Testis (tissue), 3 donors: ENCODE data around the gene CYP1A2. TPM values are rescaled to one million over a fixed set of nuclear protein-coding genes. Genes with fewer than 3 reads are reported as not detected.

Experiments used
- DNase-seq: peaks from one replicate; pipeline ENCODE4 v3.0.0-alpha.2; 2019
- H3K27ac ChIP-seq, 2 donors: fragments of 200-600 bp; sonication (generic); one replicate each; pipeline ENCODE4 v1.5.1; 2019
- H3K27me3 ChIP-seq: fragments of 200-600 bp; sonication (generic); one replicate; pipeline ENCODE4 v1.5.1; 2019
- H3K36me3 ChIP-seq: fragments of 200-600 bp; sonication (generic); one replicate; pipeline ENCODE4 v1.5.1; 2017; ENCODE audit warnings: low read depth; ENCODE audit errors: missing control alignments
- H3K4me1 ChIP-seq: fragments of 200-600 bp; sonication (generic); one replicate; pipeline ENCODE4 v1.5.1; 2019
- H3K4me3 ChIP-seq, 2 donors: fragments of 200-600 bp; sonication (generic); one replicate each; pipeline ENCODE4 v1.5.1; 2017 to 2019
- H3K9me3 ChIP-seq: fragments of 200-600 bp; sonication (generic); one replicate; pipeline ENCODE4 v1.5.1; 2017
- CTCF ChIP-seq, 3 experiments: fragments of 450-650 bp in 2 of 3; fragments of 200-600 bp in 1 of 3; sonication (generic) in 1 of 3; IDR thresholded peaks; one replicate each; pipeline ENCODE4 v1.5.1; 2016 to 2019; ENCODE audit warnings: antibody characterized with exemption in 3 of 3, mild to moderate bottlenecking in 2 of 3, moderate library complexity in 1 of 3
- POLR2A ChIP-seq: fragments of 450-650 bp; IDR thresholded peaks from one replicate; pipeline ENCODE4 v1.6.1; 2017; ENCODE audit warnings: antibody characterized with exemption, mild to moderate bottlenecking, moderate library complexity
- WGBS, 2 donors: methylation state at CpG; one replicate each; pipeline ENCODE4 v1.1.5; 2018; 5-methylcytosine and 5-hydroxymethylcytosine counted together
- intact Hi-C: fragments of 100-400 bp; cut with DNase I; formaldehyde crosslinking; loops from one replicate; pipeline ENCODE4 v1.15.1; 2023; ENCODE audit warnings: low total_unique reads
- polyA plus RNA-seq: library from polyadenylated mRNA; stranded (reverse); fragments of 350-450 nt; fragmentation: Illumina TruSeq; extraction: RNeasy Lipid Tissue Mini Kit (QIAGEN cat#74804); gene quantifications from one replicate; pipeline ENCODE4 v1.2.3, GENCODE V29; 2014; ENCODE audit warnings: low read depth, low replicate concordance; ENCODE audit not compliant: insufficient read depth
- total RNA-seq, 2 donors: library from RNA; depleted of rRNA; stranded (reverse); fragments of >200 nt; gene quantifications; one replicate each; pipeline ENCODE4 v1.2.3, GENCODE V29; 2016

The CYP1A2 gene
- total and polyA plus RNA-seq, 3 donors from 2014 or later: 0.12 to 0.31 TPM; not detected in 1

DNA sequence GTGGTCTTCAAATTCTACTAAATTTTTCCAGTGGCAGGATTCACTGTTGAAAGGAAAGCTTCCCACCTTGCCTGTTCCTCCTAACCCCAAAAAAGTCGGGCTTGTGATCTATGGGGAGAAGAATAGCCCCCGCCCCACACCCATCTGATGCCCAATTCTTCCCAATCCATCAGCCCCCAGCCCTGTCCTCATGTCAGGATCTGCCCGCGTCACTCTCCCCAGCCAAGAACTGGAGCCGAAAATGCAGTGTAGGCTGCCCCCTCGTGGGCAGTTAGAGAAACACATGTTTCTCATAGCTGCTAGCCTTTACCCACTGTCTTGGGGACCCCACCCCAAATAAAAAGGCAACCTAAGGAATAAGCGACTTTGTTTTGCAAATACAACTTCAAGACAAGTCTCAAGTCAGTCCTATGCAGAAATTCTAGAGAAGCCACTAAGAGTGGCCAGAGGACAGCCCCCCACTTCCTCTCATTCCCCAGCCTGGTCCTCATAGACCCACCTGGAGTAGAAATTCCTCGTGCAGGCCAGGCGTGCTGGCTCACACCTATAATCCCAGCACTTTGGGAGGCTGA, 20.2 kb downstream of the CYP1A2 start:
- Histone ChIP-seq H3K4me1 (peaks cover 10% of the 10 kb centered on the region), H3K9me3 (no peaks in the 10 kb centered on the region), H3K36me3 (no peaks in the 10 kb centered on the region), H3K4me3 (no peak overlapping the region), H3K27me3 (no peaks in the 10 kb centered on the region), H3K27ac (no peak overlapping the region)
- peak; percentile 84 to 92 (median 87) for TF ChIP-seq CTCF (IDR thresholded peaks at IDR 0.05)
- no peak for TF ChIP-seq POLR2A
- DNase-seq: peak; percentile 86
- WGBS, 2 donors: 5 to 6% methylated on average over 9 of the region's 9 CpGs
- intact Hi-C loops: loop anchor here (5.0 kb wide), 2 partner anchors 132 to 397 kb away; no protein-coding TSS in a partner anchor

DNA sequence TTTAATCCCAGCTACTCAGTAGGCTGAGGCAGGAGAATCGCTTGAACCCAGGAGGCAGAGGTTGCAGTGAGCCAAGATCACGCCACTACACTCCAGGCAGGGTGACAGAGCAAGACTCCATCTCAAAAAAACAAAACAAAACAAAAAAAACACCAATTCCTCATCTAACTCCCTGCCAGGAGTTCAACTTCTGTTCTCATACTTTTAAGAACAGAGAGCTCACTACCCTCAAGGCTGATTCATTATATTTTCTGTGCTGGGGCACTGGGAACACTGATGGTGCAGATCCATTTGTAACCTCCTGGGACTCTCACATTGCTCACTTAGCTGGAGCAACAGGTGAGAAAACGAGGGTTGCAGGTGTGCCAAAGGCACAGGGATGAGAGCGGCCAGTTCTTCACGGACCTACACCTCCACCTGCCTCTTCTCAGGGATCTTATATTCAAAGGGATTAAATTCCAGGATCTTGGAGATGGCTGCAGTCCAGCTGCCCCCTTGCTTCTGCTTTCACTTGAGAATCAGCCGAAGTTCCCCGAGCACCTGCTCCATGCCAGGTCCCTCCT, 20.9 kb downstream of the CYP1A2 start:
- Histone ChIP-seq H3K9me3 (no peaks in the 10 kb centered on the region), H3K27ac (no peak overlapping the region), H3K4me3 (no peak overlapping the region), H3K4me1 (peaks cover 10% of the 10 kb centered on the region), H3K36me3 (no peaks in the 10 kb centered on the region), H3K27me3 (no peaks in the 10 kb centered on the region)
- no peak for TF ChIP-seq CTCF (IDR thresholded peaks at IDR 0.05)
- TF ChIP-seq POLR2A: no peak
- DNase-seq: no peak
- intact Hi-C loops: loop anchor here (5.0 kb wide), 2 partner anchors 132 to 397 kb away; no protein-coding TSS in a partner anchor
- WGBS, 2 donors: 74 to 79% methylated on average over 7 of the region's 7 CpGs

DNA sequence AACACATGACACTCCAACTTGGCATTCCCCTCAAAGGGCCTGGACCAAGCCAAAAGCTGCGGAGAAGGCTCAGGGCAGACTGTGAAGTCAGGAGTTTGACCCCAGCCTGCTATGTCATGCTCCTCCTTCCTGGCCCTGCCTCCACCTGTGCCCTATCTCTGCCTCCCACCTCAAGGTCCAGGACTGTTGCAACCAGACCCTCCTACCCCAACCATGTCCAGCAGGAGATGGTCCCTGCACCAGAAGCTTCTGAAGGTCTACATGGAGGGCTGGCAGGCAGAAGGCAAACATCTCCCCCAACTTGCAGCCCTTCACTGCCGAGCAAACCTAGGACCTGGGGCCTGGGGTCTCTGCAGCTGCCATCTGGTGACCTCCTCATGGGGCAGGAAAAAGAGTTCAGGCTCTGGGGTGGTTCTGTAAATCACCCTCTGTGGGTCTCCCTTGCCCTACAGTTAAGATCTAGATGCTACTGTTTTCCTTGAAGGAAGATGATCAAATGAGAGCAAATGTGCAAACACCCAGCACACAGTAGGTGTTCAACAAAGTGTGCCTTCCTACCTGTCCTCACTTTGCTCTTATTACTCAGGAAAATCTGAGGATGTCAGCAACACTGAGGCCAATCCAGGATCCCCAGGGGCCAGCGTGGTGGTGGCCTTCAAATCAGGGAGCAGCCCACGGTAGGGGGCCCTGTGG, 21.7 kb downstream of the CYP1A2 start:
- Histone ChIP-seq H3K36me3 (no peaks in the 10 kb centered on the region), H3K4me1 (peaks cover 10% of the 10 kb centered on the region), H3K4me3 (no peak overlapping the region), H3K27ac (no peak overlapping the region), H3K27me3 (no peaks in the 10 kb centered on the region), H3K9me3 (no peaks in the 10 kb centered on the region)
- TF ChIP-seq POLR2A (no peak), CTCF (IDR thresholded peaks at IDR 0.05) (no peak)
- intact Hi-C loops: no loop called here
- DNase-seq: no peak
- 60 to 83% methylated on average over 3 to 4 of the region's 4 CpGs for WGBS, 2 donors

DNA sequence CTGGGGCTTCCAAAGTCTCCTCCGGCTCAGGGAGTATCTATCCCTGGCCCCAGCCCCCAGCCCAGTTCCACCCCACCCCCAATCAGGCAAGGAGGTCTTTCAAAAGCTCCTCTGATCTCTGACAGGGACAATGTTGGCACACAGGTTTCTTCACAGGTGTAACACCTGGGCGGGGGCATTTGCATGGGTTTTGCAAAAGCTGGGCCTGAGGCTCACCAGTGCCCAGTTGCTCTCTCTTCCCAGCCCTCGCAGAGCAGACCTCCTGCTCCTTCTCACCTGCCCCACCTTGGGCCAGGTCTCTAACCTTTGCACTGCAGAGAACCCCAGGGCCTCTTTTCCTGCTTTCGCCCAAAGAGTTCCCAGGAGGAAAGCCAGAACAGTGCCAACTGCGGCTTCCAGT, 24.7 kb downstream of the CYP1A2 start:
- Histone ChIP-seq H3K4me3 (no peak overlapping the region), H3K4me1 (peaks cover 18% of the 10 kb centered on the region), H3K27ac (no peak overlapping the region), H3K27me3 (no peaks in the 10 kb centered on the region), H3K9me3 (no peaks in the 10 kb centered on the region), H3K36me3 (no peaks in the 10 kb centered on the region)
- TF ChIP-seq CTCF (IDR thresholded peaks at IDR 0.05) (no peak), POLR2A (no peak)
- intact Hi-C loops: no loop called here
- DNase-seq: no peak
- WGBS, 2 donors: 79 to 89% methylated on average over 2 to 5 of the region's 5 CpGs
